ENCODE data around the gene THSD7B. TPM values are rescaled to one million over a fixed set of nuclear protein-coding genes. Genes with fewer than 3 reads are reported as not detected.

THSD7B gene
- total and polyA plus RNA-seq, 10 donors = 0.02 to 0.17 (median 0.09) TPM; not detected in 7

DNA sequence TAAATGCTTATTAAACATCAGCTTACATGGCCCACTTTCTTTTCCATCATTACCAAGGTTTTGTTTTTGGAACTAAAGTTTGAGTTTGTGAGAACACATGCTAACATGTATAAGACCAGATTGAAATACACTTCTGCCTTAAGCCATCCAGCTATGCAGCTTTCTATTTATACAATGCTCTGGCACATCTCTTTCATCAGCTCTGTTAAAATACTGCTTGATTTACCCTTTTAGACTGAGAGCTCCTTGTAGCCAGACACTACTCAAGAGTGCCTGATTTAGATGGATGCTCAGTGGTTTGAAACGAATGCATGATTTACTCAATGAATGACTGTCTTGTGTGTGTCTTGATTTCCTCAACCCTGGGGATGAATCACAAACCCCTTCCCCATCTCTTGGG lies 392.5 kb downstream of the THSD7B start:
- H3K27me3 ChIP-seq (replicated peaks in 1 of 7) = no peaks in the 10 kb centered on the region
- H3K9me3 ChIP-seq = peaks cover 0 to 4% (median 0%) of the 10 kb centered on the region in 8 donors
- H3K36me3 ChIP-seq = no peaks in the 10 kb centered on the region
- 59 to 89% (median 70%) methylated on average over 1 of the region's 1 CpG for WGBS, 5 donors
- intact Hi-C loops (cut with DNase I; ENCODE audit: low total_unique reads) = no loop called here
- H3K27ac ChIP-seq = no peak overlapping the region
- TF ChIP-seq CTCF (IDR thresholded peaks at IDR 0.05 in 8 of 11, conservative IDR thresholded peaks at IDR 0.05 in 3 of 11) = no peak
- no peak for TF ChIP-seq POLR2AphosphoS5 (IDR thresholded peaks at IDR 0.05)
- TF ChIP-seq POLR2A (IDR thresholded peaks at IDR 0.05) = no peak
- no peaks in the 10 kb centered on the region for H3K4me1 ChIP-seq
- no peak for DNase-seq
- no peak overlapping the region for H3K4me3 ChIP-seq

GRCh38 chr2:137161250-137161649 lies 395.9 kb downstream of the THSD7B start:
- Histone ChIP-seq H3K4me1 (no peaks in the 10 kb centered on the region), H3K27me3 (replicated peaks in 1 of 7) (no peaks in the 10 kb centered on the region), H3K4me3 (no peak overlapping the region), H3K27ac (no peak overlapping the region), H3K36me3 (no peaks in the 10 kb centered on the region), H3K9me3 (peaks cover 0 to 5% (median 0%) of the 10 kb centered on the region in 8 donors)
- intact Hi-C loops (cut with DNase I; ENCODE audit: low total_unique reads) = no loop called here
- no peak for TF ChIP-seq POLR2A (IDR thresholded peaks at IDR 0.05)
- no peak for TF ChIP-seq CTCF (IDR thresholded peaks at IDR 0.05 in 8 of 11, conservative IDR thresholded peaks at IDR 0.05 in 3 of 11)
- no peak for TF ChIP-seq POLR2AphosphoS5 (IDR thresholded peaks at IDR 0.05)
- DNase-seq = no peak

GRCh38 chr2:137165968-137166367 lies 400.6 kb downstream of the THSD7B start:
- intact Hi-C loops (cut with DNase I; ENCODE audit: low total_unique reads) = no loop called here
- 78 to 98% (median 93%) methylated on average over 4 of the region's 4 CpGs for WGBS, 5 donors
- Histone ChIP-seq H3K9me3 (peaks cover 0 to 5% (median 0%) of the 10 kb centered on the region in 8 donors), H3K27ac (no peak overlapping the region), H3K4me1 (no peaks in the 10 kb centered on the region), H3K4me3 (no peak overlapping the region), H3K27me3 (replicated peaks in 1 of 7) (no peaks in the 10 kb centered on the region), H3K36me3 (no peaks in the 10 kb centered on the region)
- no peak for DNase-seq
- TF ChIP-seq CTCF (IDR thresholded peaks at IDR 0.05 in 8 of 11, conservative IDR thresholded peaks at IDR 0.05 in 3 of 11) (no peak), POLR2A (IDR thresholded peaks at IDR 0.05) (no peak), POLR2AphosphoS5 (IDR thresholded peaks at IDR 0.05) (no peak)

DNA sequence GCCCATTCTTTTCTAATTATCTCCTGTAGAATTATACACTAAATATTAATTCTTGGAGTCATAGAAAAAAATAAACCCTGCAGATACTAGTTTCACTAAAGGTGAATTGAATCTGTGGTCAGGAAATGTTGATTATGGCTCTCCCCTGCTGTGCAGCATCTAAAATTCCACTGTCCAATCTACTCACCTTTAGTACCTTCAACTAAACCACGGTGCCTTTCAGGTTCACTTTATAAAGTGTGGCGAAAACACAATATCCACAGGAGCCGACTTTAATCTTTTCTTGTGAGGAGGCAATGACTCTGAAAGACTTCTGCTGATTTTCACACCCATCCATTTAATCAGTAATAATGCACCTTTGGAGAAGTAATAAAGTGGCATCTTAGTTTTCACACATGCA lies 402.3 kb downstream of the THSD7B start:
- peaks cover 0 to 3% (median 0%) of the 10 kb centered on the region in 8 donors for H3K9me3 ChIP-seq
- intact Hi-C loops (cut with DNase I; ENCODE audit: low total_unique reads) = no loop called here
- no peak for TF ChIP-seq POLR2AphosphoS5 (IDR thresholded peaks at IDR 0.05)
- H3K4me3 ChIP-seq = no peak overlapping the region
- no peaks in the 10 kb centered on the region for H3K4me1 ChIP-seq
- no peaks in the 10 kb centered on the region for H3K27me3 ChIP-seq (replicated peaks in 1 of 7)
- no peaks in the 10 kb centered on the region for H3K36me3 ChIP-seq
- no peak for DNase-seq
- no peak overlapping the region for H3K27ac ChIP-seq
- 77 to 93% (median 91%) methylated on average over 3 of the region's 3 CpGs for WGBS, 5 donors

DNA sequence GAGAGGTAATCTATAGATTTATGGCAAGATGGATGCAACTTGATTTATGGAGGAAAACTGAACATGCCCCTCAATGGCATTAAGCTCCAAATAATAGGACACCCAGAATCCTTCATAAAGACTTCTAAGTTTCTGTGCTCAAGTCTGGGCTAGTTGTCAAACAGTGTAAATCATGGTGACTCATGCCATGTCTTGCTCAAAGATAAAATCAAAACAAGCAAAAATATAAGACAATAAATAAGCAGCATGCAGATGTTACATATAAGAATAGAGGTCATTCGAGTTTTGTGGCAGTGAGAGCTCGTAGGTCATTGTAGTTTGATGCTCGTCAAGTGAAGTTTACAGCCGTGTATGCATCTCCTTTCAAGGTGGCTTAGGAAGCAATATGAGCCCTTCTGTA lies 403.2 kb downstream of the THSD7B start:
- no peak for TF ChIP-seq POLR2AphosphoS5 (IDR thresholded peaks at IDR 0.05)
- no peak for TF ChIP-seq POLR2A (IDR thresholded peaks at IDR 0.05)
- no peak for TF ChIP-seq CTCF (IDR thresholded peaks at IDR 0.05 in 8 of 11, conservative IDR thresholded peaks at IDR 0.05 in 3 of 11)
- no peak for DNase-seq
- H3K9me3 ChIP-seq = no peaks in the 10 kb centered on the region
- H3K4me3 ChIP-seq = no peak overlapping the region
- no peak overlapping the region for H3K27ac ChIP-seq
- no peaks in the 10 kb centered on the region for H3K27me3 ChIP-seq (replicated peaks in 1 of 7)
- intact Hi-C loops (cut with DNase I; ENCODE audit: low total_unique reads) = no loop called here
- 70 to 86% (median 81%) methylated on average over 4 of the region's 4 CpGs for WGBS, 5 donors
- H3K4me1 ChIP-seq = no peaks in the 10 kb centered on the region
- no peaks in the 10 kb centered on the region for H3K36me3 ChIP-seq

All from spleen (tissue), 11 donors.